HepG2 (cell line): ENCODE measurements around the gene KLF11. TPM values are rescaled to one million over a fixed set of nuclear protein-coding genes. Genes with fewer than 3 reads are reported as not detected.

Source experiments
- ATAC-seq: fragments of 200-7000 bp; cut with Tn5 transposase; 3 replicates; pipeline ENCODE4 v1.9.1; 2020; ENCODE audit warnings: mild to moderate bottlenecking, moderate library complexity
- BruUV-seq: library from RNA; stranded (reverse); fragments of 400-500 nt; replicated peaks from 2 replicates; lab custom pipeline; 2021; lab: Mats Ljungman, UMichigan
- CTCF ChIA-PET: fragments of 300-600 bp; formaldehyde crosslinking; extraction: SDS; loops from one replicate; lab custom pipeline; 2021; ENCODE audit warnings: low total read pairs, inconsistent platforms, low intra/inter-chr PET ratio; lab: Yijun Ruan, JAX
- POLR2A ChIA-PET: fragments of 350-600 bp; sonication (Branson Sonifier 250); formaldehyde crosslinking; loops from one replicate; lab custom pipeline; 2020; ENCODE audit warnings: antibody characterized with exemption, inconsistent platforms; lab: Yijun Ruan, JAX
- DNase-seq: peaks from one replicate; pipeline ENCODE4 v3.0.0-alpha.2; 2015; ENCODE audit warnings: low spot score
- FAIRE-seq: peaks from 3 replicates; lab custom pipeline; 2011; peaks lifted over from hg19 to GRCh38; lab: Jason Lieb, UNC
- H2AFZ ChIP-seq: one replicate; pipeline ENCODE4 v1.6.1; 2011; ENCODE audit warnings: low read length, inconsistent platforms
- H3K27ac ChIP-seq: fragments of 300-600 bp; 3 replicates; pipeline ENCODE4 v1.8.0; 2011; ENCODE audit warnings: mixed run types, mild to moderate bottlenecking, mixed read lengths, low read length, inconsistent platforms; ENCODE audit not compliant: insufficient read depth; ENCODE audit errors: extremely low read length
- H3K27me3 ChIP-seq, 2 experiments: fragments of 200-600 bp in 1 of 2; 2 replicates in 1 of 2; 3 replicates in 1 of 2; pipeline versions ENCODE4 v1.6.0 to v1.8.0; 2011; ENCODE audit warnings: low read length in 2 of 2, mild to moderate bottlenecking in 2 of 2, moderate library complexity in 2 of 2, inconsistent platforms in 1 of 2; ENCODE audit not compliant: insufficient read depth in 2 of 2, control insufficient read depth in 1 of 2
- H3K36me3 ChIP-seq, 2 experiments: fragments of 200-600 bp in 1 of 2; replicated peaks in 1 of 2; 2 replicates in 1 of 2; 3 replicates in 1 of 2; pipeline versions ENCODE4 v1.5.1 to v1.8.0; 2011; ENCODE audit warnings: low read length in 2 of 2, inconsistent platforms in 1 of 2; ENCODE audit not compliant: insufficient read depth in 2 of 2, control insufficient read depth in 1 of 2
- H3K4me1 ChIP-seq: 2 replicates; pipeline ENCODE4 v1.5.1; 2012; ENCODE audit warnings: low read length, inconsistent platforms; ENCODE audit not compliant: insufficient read depth
- H3K4me2 ChIP-seq: 2 replicates; pipeline ENCODE4 v1.6.0; 2011; ENCODE audit warnings: low read depth, low read length, inconsistent platforms
- H3K4me3 ChIP-seq, 3 experiments: fragments of 200-600 bp in 1 of 3; sonication (generic), shearing (Covaris generic) in 1 of 3; replicated peaks in 1 of 3; 2 replicates each; pipeline ENCODE4 v1.5.1; 2011 to 2016; ENCODE audit warnings: low read length in 3 of 3, inconsistent platforms in 2 of 3, low read depth in 2 of 3, mild to moderate bottlenecking in 2 of 3, control low read depth in 1 of 3, mixed read lengths in 1 of 3; ENCODE audit not compliant: insufficient read depth in 1 of 3
- H3K79me2 ChIP-seq: one replicate; pipeline ENCODE4 v1.6.1; 2011; ENCODE audit warnings: low read length, inconsistent platforms; ENCODE audit not compliant: insufficient read depth
- H3K9ac ChIP-seq: 2 replicates; pipeline ENCODE4 v1.6.0; 2011; ENCODE audit warnings: mild to moderate bottlenecking, low read depth, low read length, inconsistent platforms; ENCODE audit not compliant: insufficient read depth
- H3K9me3 ChIP-seq: 2 replicates; pipeline ENCODE4 v1.5.1; 2012; ENCODE audit warnings: mild to moderate bottlenecking, low read length
- H4K20me1 ChIP-seq: 2 replicates; pipeline ENCODE4 v1.6.0; 2011; ENCODE audit warnings: inconsistent platforms, mild to moderate bottlenecking, low read length, moderate library complexity; ENCODE audit not compliant: insufficient read depth
- EED ChIP-seq: sonication (generic); formaldehyde crosslinking; IDR thresholded peaks from 2 replicates; pipeline ENCODE4 v1.5.0; 2020; ENCODE audit warnings: mild to moderate bottlenecking, missing genetic modification reagents
- HMG20B ChIP-seq: conservative IDR thresholded peaks from 2 replicates; pipeline ENCODE4 v1.6.1; 2016; ENCODE audit warnings: missing genetic modification reagents, missing compliant biosample characterization
- KDM3A ChIP-seq: IDR thresholded peaks from 2 replicates; pipeline ENCODE4 v1.6.1; 2018; ENCODE audit warnings: low read depth, missing compliant biosample characterization
- MAFF ChIP-seq: IDR thresholded peaks from 2 replicates; pipeline ENCODE4 v1.6.1; 2011; ENCODE audit warnings: low read depth, low read length, improper control_type of control experiment
- NCOA5 ChIP-seq: sonication (generic); formaldehyde crosslinking; IDR thresholded peaks from 2 replicates; pipeline ENCODE4 v1.4.0; 2020; ENCODE audit warnings: missing genetic modification reagents
- ZBTB33 ChIP-seq: sonication (generic); formaldehyde crosslinking; IDR thresholded peaks from 2 replicates; pipeline ENCODE4 v1.4.0; 2020; ENCODE audit warnings: missing genetic modification reagents
- ZFP41 ChIP-seq: sonication (generic); formaldehyde crosslinking; IDR thresholded peaks from 2 replicates; pipeline ENCODE4 v1.4.0; 2020; ENCODE audit warnings: mild to moderate bottlenecking, missing genetic modification reagents, borderline replicate concordance
- ZFP82 ChIP-seq: sonication (generic); formaldehyde crosslinking; IDR thresholded peaks from 2 replicates; pipeline ENCODE4 v1.5.1; 2020; ENCODE audit warnings: mild to moderate bottlenecking, missing genetic modification reagents, borderline replicate concordance
- ZNF274 ChIP-seq: sonication (generic); formaldehyde crosslinking; IDR thresholded peaks from 2 replicates; pipeline ENCODE4 v1.5.1; 2020; ENCODE audit warnings: mild to moderate bottlenecking, missing genetic modification reagents
- ZNF501 ChIP-seq: sonication (generic); formaldehyde crosslinking; IDR thresholded peaks from 2 replicates; pipeline ENCODE4 v1.5.1; 2020; ENCODE audit warnings: mild to moderate bottlenecking, moderate library complexity, missing genetic modification reagents
- ZNF761 ChIP-seq: sonication (generic); formaldehyde crosslinking; conservative IDR thresholded peaks from 2 replicates; pipeline ENCODE4 v1.4.0; 2020; ENCODE audit warnings: mild to moderate bottlenecking, missing genetic modification reagents
- ZNF780A ChIP-seq: sonication (generic); formaldehyde crosslinking; IDR thresholded peaks from 2 replicates; pipeline ENCODE4 v1.8.0; 2022; ENCODE audit warnings: mild to moderate bottlenecking, missing genetic modification reagents, moderate library complexity
- ZNF800 ChIP-seq: sonication (generic); formaldehyde crosslinking; IDR thresholded peaks from 2 replicates; pipeline ENCODE4 v1.4.0; 2020; ENCODE audit warnings: missing genetic modification reagents
- WGBS: methylation state at CpG from one replicate; pipeline ENCODE4 v1.1.6; 2017; ENCODE audit warnings: low lambda C conversion rate; 5-methylcytosine and 5-hydroxymethylcytosine counted together
- in situ Hi-C: cut with HindIII; loops from 2 replicates; pipeline ENCODE4 v1.10.0; 2017; ENCODE audit warnings: low pct_unique_long_range_greater_than_20kb; ENCODE audit not compliant: extremely low pct_ligation_motif_present
- intact Hi-C: fragments of 100-400 bp; cut with micrococcal nuclease; formaldehyde crosslinking; loops from one replicate; pipeline ENCODE4 v1.10.0; 2022; ENCODE audit not compliant: unreplicated experiment
- polyA plus RNA-seq, 8 experiments: library from polyadenylated mRNA; depleted of rRNA in 3 of 8; stranded (reverse) in 7 of 8; unstranded in 1 of 8; fragments of >200 nt; fragmentation: Illumina TruSeq in 4 of 8; extraction: Trizol in 4 of 8; gene quantifications; 2 replicates each; pipeline versions ENCODE4 v1.2.1 to v1.2.3, GENCODE V29; 2011 to 2016; ENCODE audit warnings: low read depth in 4 of 8, missing spikeins in 1 of 8, mixed read lengths in 1 of 8; ENCODE audit not compliant: insufficient read depth in 1 of 8
- total RNA-seq, 5 experiments: library from RNA; depleted of rRNA; stranded (reverse); fragments of >200 nt; fragmentation: Illumina TruSeq; extraction: Trizol; gene quantifications; 2 replicates each; pipeline ENCODE4 v1.2.3, GENCODE V29; 2016; ENCODE audit warnings: low read depth in 1 of 5

KLF11 gene
- total and polyA plus RNA-seq, 2 of the 13 experiments (the other 11 are each of a cell fraction or from before 2014, with no cell fraction given): 2.5 to 11.8 TPM

DNA sequence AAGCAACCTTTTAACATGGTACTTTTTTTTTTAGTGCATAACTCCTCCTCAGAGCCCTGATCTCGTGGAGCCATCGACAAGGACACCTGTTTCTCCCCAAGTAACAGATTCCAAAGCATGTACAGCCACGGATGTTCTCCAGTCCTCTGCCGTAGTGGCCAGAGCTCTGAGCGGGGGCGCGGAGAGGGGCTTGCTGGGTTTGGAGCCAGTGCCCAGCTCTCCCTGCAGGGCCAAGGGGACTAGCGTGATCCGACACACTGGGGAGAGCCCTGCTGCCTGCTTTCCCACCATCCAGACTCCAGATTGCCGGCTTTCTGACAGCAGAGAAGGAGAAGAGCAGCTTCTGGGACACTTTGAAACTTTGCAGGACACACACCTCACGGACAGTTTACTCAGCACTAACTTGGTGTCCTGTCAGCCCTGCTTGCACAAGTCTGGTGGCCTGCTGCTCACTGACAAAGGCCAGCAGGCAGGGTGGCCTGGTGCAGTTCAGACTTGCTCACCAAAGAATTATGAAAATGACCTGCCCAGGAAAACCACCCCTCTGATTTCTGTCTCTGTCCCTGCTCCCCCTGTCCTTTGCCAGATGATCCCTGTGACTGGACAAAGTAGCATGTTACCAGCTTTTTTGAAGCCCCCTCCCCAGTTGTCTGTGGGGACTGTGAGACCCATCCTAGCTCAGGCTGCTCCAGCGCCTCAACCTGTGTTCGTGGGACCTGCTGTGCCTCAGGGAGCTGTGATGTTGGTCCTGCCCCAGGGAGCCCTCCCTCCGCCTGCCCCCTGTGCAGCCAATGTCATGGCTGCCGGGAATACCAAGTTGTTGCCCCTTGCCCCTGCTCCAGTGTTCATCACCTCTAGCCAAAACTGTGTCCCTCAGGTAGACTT is 4.5 kb downstream of the KLF11 start:
- no peak overlapping the region for H3K27ac ChIP-seq
- ATAC-seq (no peak), DNase-seq (no peak), FAIRE-seq (no peak)
- H3K9me3 ChIP-seq: no peaks in the 10 kb centered on the region
- no TSS peak for BruUV-seq
- POLR2A ChIA-PET: interaction anchor here (1.0 to 1.4 kb wide), 2 partner anchors 9 to 10 kb away, joined by 3 to 6 read pairs; no protein-coding TSS in a partner anchor
- in situ Hi-C loops: loop anchor here (5.0 kb wide), 1 partner anchor 251 kb away; no protein-coding TSS in a partner anchor
- intact Hi-C loops: loop anchor here (1.0 kb wide), 4 partner anchors 64 to 278 kb away; no protein-coding TSS in a partner anchor
- WGBS: 86% methylated on average over 15 of the region's 15 CpGs
- TF ChIP-seq EED (CRISPR knock-in tag): 0 out of 2 replicates have a peak, but pooled peaks have one; percentile 21
- TF ChIP-seq NCOA5: no peak
- no peak for TF ChIP-seq KDM3A (CRISPR knock-in tag)
- 0 out of 2 replicates have a peak, but pooled peaks have one; percentile 15 for TF ChIP-seq ZNF274 (CRISPR knock-in tag)
- TF ChIP-seq ZBTB33 (CRISPR knock-in tag): no peak
- no peak for TF ChIP-seq ZFP41 (CRISPR knock-in tag)
- TF ChIP-seq ZNF800 (CRISPR knock-in tag): no peak
- no peak for TF ChIP-seq ZNF501 (CRISPR knock-in tag)
- TF ChIP-seq ZNF761 (CRISPR knock-in tag): no peak
- no peak for TF ChIP-seq MAFF
- TF ChIP-seq HMG20B (CRISPR knock-in tag): no peak
- TF ChIP-seq ZNF780A: no peak
- TF ChIP-seq ZFP82 (CRISPR knock-in tag): no peak
- H3K9ac ChIP-seq: no peak overlapping the region
- CTCF ChIA-PET: interaction anchor here (0.9 to 2.5 kb wide), 4 partner anchors 64 to 278 kb away, joined by 3 to 25 read pairs (median 16); no protein-coding TSS in a partner anchor
- no peak overlapping the region for H3K4me2 ChIP-seq
- no peak overlapping the region for H2AFZ ChIP-seq
- peaks cover 24% of the 10 kb centered on the region for H3K4me1 ChIP-seq
- no peaks in the 10 kb centered on the region; a peak in 1 of 5 replicates for H3K27me3 ChIP-seq
- no peak overlapping the region for H3K4me3 ChIP-seq
- H4K20me1 ChIP-seq: peaks cover 9% of the 10 kb centered on the region; the same call in 1 of the 2 replicates
- peaks cover 4 to 17% of the 10 kb centered on the region in 2 experiments; a peak in 4 of 5 replicates for H3K36me3 ChIP-seq
- H3K79me2 ChIP-seq: no peaks in the 10 kb centered on the region
